HG02840 (cell line): ENCODE measurements around the gene MAD2L1.
"Not testable (repeated sequence)": the region's sequence is repeated elsewhere in the genome, so short reads cannot be mapped to it uniquely, and the experiment has no call there.

Experiments used
- ATAC-seq: cut with Tn5 transposase; IDR thresholded peaks from one replicate; pipeline ENCODE4 v1.9.1; 2021; ENCODE audit warnings: mild to moderate bottlenecking, moderate library complexity, moderate number of reproducible peaks; ENCODE audit not compliant: unreplicated experiment, low FRiP score

Gene MAD2L1

GRCh38 chr4:120066517-120067340 lies at the start of gene MAD2L1:
TSS of gene MAD2L1 (minus strand) at chr4:120066848. CDS start at chr4:120066734, 114 bp downstream.
- peak; percentile 90 for ATAC-seq

DNA sequence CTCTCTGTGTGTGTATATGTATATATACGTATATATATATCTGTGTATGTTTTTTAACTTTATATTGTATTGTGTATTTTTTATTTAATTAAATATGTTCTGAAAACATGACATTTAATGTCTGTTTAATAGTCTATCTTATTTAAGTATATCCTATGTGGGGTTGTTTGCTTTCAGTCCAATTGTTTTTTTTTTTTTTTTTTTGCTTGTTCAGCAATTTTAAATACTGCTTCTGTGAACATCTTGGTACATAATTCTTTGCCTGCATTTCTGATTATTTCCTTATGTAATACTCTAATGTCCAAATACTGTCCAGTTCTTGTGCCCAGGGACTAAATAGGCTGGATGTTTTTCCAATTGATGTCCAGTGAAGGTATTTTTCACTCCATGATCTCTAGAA lies 45.1 kb upstream of the MAD2L1 start:
- ATAC-seq: no peak

DNA sequence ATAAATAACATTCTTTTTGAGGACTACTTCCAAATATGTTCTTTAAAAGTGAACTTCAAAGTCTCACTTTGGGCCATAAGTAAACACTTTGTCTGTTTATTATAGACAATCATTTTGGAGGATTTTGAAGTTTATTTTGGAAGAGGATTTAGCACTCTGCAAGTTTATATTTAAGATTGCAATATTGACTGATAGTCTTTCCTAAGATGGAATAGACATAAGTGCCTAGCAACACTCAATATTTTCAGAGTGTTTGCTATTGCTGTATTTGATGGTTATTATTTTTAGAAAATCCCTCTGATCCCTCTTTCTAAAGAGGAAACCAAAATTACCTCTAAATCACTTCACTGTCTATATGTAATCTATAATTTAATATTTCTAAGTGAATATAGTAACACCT lies 42.8 kb upstream of the MAD2L1 start:
- no peak for ATAC-seq

DNA sequence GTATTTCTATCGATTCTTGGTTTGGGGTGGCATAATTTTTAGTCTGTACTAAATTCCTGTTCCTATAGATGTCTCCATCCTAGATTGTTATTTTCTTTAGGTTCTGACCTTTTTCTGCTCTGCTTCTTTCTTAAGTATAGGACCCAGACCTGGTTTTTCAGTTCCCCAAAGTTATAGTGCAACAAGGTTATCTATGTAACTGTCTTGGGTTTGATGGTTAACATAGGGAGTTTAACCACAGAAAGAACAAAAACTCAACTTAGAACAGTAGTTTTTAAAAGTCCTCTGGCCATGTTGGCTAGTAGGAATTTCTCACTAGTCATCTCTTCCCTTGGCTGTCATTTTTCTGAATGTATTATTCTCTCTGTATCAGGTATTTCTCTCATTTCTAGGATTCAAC lies 38.8 kb upstream of the MAD2L1 start:
- ATAC-seq: peak; percentile 78

GRCh38 chr4:120096508-120097297 lies 30.1 kb upstream of the MAD2L1 start:
- no peak for ATAC-seq

GRCh38 chr4:120088507-120088906 lies 21.9 kb upstream of the MAD2L1 start:
- no peak for ATAC-seq

DNA sequence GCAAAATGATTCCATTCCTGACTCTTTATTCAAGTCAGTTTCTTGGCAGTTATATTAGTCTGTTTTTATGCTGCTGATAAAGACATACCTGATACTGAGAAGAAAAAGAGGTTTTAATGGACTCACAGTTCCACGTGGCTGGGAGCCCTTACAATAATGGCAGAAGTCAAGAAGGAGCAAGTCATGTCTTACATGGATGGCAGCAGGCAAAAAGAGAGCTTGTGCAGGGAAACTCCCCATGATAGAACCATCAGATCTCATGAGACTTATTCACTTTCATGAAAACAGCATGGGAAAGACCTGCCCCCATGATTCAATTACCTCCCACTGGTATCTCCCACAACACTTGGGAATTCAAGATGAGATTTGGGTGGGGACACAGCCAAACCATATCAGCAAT lies 21.4 kb upstream of the MAD2L1 start:
- ATAC-seq: not testable (repeated sequence)

DNA sequence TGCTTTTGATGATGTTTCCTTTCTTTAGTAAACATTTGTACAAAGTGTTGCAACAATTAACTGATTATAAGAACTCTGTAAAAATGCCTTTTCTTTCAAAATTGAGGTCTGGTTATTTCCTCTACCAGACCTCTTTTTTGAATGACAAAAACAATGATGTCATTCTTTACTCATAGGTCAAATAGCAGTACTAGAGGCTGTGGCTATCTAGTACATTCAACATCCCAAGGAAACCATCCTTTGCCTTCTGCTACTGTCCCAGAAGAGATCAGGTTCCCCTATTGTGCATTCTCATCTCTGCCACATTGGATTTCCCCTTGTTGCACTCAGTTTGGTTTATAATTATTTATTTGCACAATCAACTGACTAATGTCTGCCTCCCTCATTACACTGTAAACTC lies 19.1 kb upstream of the MAD2L1 start:
- ATAC-seq: no peak

GRCh38 chr4:120084327-120084726 lies 17.7 kb upstream of the MAD2L1 start:
- no peak for ATAC-seq

DNA sequence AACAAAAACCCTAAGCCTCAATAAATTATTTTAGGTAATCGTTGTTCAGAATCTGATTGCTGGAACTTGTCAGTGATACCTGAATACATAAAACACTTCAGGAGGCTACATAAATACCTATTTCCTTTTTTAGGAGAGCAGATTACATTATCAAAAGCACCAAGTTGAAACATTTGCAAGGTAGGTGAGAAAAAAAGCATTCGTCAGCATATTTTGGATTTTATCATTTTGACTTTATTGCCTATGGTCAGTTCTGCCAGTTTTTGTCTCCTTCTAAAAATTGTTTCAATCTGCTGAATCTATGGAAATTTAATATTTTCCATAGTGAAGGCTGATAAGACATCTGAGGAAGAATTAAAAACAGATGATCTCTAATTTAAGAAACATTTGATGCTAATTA lies 16.5 kb upstream of the MAD2L1 start:
- ATAC-seq: no peak

DNA sequence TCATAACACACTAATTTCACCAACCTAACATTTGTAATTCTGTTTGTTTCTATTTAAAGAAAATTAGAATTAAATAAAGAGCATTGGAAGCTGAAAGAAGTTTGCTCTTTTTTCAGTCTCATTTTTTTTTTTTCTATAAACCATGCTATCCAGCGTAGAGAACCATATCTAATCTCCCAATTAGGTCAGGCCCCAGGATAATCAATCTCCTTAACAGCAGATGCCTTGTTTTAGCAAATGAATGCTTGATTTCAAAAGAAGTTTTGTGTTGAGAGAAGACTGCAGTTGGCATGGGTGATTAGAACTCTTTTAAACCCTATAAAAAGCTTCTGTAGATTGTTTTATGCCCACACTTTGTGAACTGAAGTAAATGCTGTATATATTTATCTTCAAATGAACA lies 15.6 kb upstream of the MAD2L1 start:
- no peak for ATAC-seq

DNA sequence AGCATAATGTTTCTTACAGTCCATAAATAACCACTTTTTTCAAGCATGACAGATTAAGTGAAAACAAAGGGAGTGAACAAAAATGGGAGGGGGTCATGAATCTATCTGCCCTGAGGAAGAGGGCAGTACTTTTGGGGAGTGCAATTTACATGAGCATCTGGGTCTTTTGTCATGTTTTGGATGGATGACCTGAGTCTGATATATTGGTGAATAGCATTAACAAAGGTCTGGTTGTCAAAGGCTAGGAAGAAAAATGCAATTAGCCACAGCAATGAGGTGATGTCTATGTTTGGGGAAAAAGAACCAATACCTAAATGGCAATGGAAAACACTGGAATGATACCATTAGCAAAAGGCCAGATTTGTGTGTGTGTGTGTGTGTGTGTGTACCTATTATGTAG lies 15.1 kb upstream of the MAD2L1 start:
- no peak for ATAC-seq

- no peak for ATAC-seq
These were observed 13.9 kb upstream of the MAD2L1 start for GRCh38 chr4:120080533-120080932.

GRCh38 chr4:120079839-120080520 lies 13.3 kb upstream of the MAD2L1 start:
- ATAC-seq: no peak

GRCh38 chr4:120078216-120078615 lies 11.6 kb upstream of the MAD2L1 start:
- ATAC-seq: no peak

- ATAC-seq: no peak
These were observed 4.6 kb upstream of the MAD2L1 start for GRCh38 chr4:120071192-120071795.

GRCh38 chr4:120070196-120070595 lies 3.5 kb upstream of the MAD2L1 start:
- no peak for ATAC-seq

- ATAC-seq: no peak
These were observed 603 bp downstream of the MAD2L1 start for GRCh38 chr4:120065974-120066516.

- no peak for ATAC-seq
These were observed 1.8 kb downstream of the MAD2L1 start for GRCh38 chr4:120064887-120065286.

- ATAC-seq: not testable (repeated sequence)
These were observed 2.9 kb downstream of the MAD2L1 start for GRCh38 chr4:120063711-120064110.
